GM12873 (cell line): ENCODE results near the gene MC1R.

Experiments
- TF ChIP-seq, protein P1 (sequence below): IDR thresholded peaks from 2 replicates; pipeline ENCODE4 v1.5.1; 2012; ENCODE audit warnings: low read depth, mild to moderate bottlenecking, moderate library complexity, low read length, control low read depth; ENCODE audit not compliant: insufficient read depth; ENCODE audit errors: missing control alignments

Gene MC1R

GRCh38 chr16:89912143-89912542 lies 6.5 kb upstream of the MC1R start:
- TF ChIP-seq, protein P1, sequence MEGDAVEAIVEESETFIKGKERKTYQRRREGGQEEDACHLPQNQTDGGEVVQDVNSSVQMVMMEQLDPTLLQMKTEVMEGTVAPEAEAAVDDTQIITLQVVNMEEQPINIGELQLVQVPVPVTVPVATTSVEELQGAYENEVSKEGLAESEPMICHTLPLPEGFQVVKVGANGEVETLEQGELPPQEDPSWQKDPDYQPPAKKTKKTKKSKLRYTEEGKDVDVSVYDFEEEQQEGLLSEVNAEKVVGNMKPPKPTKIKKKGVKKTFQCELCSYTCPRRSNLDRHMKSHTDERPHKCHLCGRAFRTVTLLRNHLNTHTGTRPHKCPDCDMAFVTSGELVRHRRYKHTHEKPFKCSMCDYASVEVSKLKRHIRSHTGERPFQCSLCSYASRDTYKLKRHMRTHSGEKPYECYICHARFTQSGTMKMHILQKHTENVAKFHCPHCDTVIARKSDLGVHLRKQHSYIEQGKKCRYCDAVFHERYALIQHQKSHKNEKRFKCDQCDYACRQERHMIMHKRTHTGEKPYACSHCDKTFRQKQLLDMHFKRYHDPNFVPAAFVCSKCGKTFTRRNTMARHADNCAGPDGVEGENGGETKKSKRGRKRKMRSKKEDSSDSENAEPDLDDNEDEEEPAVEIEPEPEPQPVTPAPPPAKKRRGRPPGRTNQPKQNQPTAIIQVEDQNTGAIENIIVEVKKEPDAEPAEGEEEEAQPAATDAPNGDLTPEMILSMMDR = no peak

- TF ChIP-seq, protein P1 = no peak
Measured at GRCh38 chr16:89912627-89913026, 6.0 kb upstream of the MC1R start.

DNA sequence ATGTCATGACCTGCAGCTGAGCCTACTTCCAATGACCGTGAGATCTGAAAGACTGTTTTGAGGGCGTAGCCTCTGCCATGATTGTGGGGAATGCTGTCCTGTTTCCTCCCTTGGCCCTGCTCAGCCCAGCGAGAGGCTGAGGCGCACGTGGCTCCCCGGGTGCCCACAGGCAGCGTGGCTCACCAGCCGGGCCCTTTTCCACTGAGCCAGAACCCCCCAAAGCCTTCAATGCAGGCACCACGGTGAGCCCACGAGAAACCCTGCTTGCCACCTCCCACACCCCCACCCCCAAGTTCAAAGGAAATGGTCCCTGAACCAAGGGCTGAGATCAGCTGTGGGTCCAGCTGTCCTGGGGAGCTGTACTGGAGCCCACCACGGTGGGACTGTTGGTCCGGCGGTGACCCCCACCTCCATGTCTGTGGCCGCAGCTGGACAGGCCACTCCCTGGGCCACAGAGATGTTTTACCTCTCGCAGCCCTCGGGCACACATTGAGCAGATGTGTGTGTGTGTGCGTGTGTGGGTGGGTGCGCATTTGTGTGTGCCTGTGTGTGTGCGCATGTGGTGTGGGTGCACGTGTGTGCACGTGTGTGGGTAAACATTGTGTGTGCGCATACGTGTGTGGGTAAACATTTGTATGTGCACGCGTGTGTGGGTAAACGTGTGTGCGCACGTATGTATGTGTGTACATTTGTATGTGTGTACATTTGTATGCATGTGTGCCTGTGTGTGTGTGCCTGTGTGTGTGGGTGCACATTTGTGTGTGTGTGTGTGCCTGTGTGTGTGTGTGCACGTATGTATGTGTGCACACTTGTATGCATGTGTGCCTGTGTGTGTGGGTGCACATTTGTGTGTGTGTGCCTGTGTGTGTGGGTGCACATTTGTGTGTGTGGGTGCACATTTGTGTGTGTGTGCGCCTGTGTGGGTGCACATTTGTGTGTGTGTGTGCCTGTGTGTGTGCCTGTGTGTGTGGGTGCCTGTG lies 5.0 kb upstream of the MC1R start:
- TF ChIP-seq, protein P1 = no peak

GRCh38 chr16:89915303-89916232 lies 3.1 kb upstream of the MC1R start:
- TF ChIP-seq, protein P1 = no peak

DNA sequence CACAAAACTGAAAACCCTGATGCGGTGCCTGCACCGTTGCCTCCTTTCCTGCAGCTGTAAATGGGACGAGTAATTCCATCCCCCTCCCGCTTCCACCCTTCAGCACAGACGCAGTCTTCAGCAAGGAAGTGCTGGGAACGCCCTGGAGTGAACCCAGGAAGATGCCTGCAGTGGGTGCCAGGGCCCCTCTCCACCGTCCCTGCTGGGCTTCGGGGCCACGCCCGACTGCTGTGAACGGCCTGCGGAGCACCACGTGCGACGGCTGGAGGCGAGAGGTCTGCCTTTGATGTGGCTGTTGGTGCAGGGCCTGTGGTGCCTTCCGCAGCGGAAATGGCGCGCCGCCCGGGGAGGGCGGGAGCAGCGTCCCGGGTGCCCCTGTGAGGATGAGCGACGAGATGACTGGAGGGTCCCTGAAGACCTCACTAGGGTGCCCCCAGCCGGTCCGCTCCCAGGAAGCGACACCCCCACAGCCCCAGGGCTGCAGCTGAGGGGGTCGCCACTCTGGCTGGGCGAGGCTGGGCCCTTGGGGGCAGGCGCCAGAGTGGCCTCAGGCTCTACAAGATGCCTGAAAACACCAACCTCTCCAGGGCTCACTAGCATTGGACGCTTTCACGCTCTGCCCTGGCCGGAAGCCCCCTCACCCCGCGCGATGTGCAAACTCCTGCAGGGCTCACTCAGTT lies 749 bp upstream of the MC1R start:
- TF ChIP-seq, protein P1 = no peak

GRCh38 chr16:89919535-89920406 lies 1.1 kb downstream of the MC1R start:
- TF ChIP-seq, protein P1 = no peak
